Measurements from ENCODE around the gene CTDSPL.
"Not testable (repeated sequence)": the region's sequence is repeated elsewhere in the genome, so short reads cannot be mapped to it uniquely, and the experiment has no call there.

Gene CTDSPL

GRCh38 chr3:37968813-37969595 lies 107.3 kb downstream of the CTDSPL start:
- no peak for DNase-seq (ENCODE audit: low read depth)

DNA sequence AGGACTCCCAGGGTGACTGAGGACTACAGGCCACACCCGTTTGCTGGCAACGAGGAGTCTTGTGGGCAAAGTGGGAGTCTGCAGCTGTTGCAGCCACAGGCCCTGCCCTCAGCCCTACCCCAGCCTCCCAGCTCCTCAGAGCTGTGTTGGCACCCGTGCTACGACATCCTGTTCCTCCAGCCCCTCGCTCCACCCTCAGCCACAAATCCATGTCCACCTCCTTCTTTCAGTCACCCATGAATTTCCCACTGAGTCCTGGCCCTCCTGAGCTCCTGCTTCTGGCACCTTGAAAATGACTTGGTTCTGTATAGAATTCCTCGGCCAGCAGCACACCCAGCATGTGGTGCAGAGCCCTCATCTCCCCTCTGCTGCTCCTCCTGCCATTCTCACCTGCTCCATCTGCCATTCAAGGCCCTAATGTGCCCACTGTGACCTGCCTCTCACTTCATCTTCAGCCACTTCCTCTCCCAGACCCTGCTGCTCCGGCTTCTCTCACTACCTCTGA lies 108.0 kb downstream of the CTDSPL start:
- no peak for DNase-seq (ENCODE audit: low read depth)

GRCh38 chr3:37970802-37971201 lies 109.1 kb downstream of the CTDSPL start:
- DNase-seq (ENCODE audit: low read depth): no peak

- DNase-seq (ENCODE audit: low read depth): no peak
Measured at GRCh38 chr3:37971467-37971866, 109.8 kb downstream of the CTDSPL start.

GRCh38 chr3:37972056-37972455 lies 110.4 kb downstream of the CTDSPL start:
- DNase-seq (ENCODE audit: low read depth): not testable (repeated sequence)

- no peak for DNase-seq (ENCODE audit: low read depth)
Measured at GRCh38 chr3:37973246-37974054, 111.8 kb downstream of the CTDSPL start.

DNA sequence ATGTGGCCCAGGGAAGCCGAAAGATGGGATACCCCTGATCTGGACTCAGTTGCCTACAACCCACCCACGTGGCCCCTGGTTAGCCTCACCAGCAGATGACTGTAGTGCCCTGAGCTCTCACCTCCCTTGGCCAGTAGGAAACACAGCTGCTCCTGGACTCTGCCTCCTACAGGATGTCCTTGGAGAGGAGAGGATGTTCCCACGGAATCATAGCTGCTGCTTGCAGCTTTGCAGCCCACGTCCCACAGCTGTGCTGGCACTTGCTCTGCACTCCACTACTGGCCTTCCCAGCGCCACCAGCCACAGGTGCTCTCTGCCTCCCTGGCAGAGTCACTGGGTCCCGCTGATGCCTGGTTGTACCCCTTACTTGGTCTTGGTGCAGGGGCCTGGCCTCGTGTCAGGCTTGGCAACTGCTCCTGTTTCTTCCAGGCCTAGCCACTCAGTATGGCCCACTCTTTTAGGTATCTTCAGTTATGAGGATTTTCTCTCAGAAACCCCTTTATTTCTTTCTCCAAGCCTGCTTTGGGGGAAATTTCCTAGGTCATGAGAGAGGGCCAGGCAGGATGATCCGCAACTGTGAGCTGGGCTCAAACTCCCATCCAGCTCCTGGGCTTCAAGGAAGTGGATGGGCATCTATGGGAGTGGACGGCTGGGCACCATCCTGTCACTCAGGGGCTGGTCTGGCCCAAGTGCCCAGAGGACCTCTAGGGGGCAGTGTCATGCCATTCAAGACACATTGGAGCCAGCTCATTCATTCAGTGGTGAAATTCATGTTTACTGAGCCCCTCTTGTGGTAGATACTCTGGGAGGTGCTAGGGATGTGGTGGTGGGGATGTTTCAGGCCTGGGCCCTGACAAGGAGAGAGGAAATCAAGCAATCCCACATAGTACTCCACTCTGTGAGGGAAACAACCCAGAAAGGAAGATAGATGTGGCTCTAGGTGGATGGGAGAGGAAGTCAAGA lies 112.7 kb downstream of the CTDSPL start:
- peak; percentile 60 for DNase-seq (ENCODE audit: low read depth)

DNA sequence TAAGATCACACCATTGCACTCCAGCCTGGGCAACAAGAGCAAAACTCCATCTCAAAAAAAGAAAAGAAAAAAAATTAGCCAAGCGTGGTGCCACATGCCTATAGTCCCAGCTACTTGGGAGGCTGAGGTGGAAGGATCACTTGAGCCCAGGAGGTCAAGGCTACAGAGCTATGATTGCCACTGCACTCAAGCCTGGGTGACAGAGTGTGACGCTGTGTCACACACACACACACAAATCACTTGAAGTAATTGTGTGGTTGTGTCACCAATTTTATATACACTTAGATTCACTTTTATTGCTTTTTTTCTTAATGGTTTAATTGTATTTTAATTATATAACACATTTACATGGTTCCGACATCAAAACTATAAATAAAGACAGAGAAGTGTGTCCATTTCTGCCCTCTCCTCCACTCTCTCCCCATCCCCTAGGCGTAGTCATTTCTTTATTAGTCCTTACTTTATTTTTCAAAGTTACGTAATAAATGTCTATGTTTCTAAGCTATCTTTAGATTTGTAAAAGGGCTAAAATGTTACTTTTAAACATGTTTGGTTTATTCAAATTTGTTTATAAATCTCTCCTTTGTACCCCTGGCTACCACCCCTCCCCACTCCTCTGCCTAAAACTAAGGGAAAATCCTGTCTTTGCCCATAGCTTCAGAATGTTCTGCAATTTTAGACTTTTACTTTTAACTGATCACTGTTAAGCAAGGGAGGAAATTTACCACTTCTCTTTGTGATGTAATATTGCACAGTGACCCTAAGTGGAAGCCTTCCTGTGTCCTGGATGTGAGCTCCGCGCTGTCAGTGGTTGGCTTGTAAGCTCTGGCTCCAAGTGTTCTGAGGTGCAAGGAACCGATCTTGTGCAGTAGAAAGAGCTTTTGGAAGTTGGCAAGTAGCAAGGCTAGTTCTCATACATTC lies 118.1 kb downstream of the CTDSPL start:
- no peak for DNase-seq (ENCODE audit: low read depth)

DNA sequence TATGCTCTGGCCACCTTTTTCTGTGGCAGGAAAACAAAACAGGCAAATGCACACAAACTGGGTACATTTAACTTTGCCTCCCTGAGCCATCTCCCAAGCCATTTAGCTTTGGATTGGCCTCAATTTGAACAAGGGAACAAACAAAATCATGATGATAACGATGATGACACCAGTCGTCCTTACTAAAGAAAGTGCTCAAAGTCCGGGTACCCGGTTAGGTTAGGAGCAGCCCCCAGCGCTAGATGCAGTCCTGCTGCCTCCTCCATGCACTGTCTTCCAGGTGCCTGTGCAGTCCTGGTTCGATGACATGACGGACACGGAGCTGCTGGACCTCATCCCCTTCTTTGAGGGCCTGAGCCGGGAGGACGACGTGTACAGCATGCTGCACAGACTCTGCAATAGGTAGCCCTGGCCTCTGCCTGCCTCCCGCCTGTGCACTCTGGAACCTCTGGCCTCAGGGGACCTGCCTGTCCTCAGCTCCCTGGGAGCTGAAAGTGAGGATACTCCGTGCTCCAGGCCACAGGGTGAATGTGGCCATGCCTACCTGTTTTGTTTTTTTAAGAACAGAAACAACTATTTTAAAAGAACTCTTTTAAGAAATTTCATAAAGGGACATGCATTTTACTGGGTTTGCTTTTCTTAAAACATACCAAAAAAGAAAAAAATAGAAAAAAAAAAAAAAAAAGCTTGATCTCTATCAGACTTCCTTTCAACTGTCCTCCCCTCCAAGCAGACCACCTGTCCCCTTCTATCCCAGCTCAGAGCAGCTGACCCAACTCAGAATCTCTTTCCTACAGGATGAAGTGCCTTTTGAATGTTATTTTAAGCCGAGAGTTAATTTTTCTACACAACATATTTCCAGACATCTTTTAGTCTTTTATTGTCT lies 119.0 kb downstream of the CTDSPL start:
- no peak for DNase-seq (ENCODE audit: low read depth)

DNA sequence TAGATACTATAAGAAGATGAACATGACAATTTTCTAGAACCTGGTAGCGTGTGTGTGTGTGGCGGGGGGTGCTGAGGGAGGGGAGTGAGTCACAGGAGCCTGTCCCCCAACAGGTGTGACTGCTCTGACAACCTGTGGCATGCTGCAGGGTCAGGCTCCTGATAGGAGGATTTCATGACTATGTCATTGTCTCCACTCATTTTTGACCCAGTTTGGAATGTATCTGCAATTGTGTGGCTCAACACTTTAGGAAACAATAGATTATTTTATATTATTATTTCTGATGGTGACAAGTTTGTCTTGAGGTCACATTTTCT lies 119.6 kb downstream of the CTDSPL start:
- DNase-seq (ENCODE audit: low read depth): no peak

- DNase-seq (ENCODE audit: low read depth): no peak
Measured at GRCh38 chr3:37982331-37982730, 120.7 kb downstream of the CTDSPL start.

- DNase-seq (ENCODE audit: low read depth): no peak
Measured at GRCh38 chr3:37984051-37984450, 122.4 kb downstream of the CTDSPL start.

DNA sequence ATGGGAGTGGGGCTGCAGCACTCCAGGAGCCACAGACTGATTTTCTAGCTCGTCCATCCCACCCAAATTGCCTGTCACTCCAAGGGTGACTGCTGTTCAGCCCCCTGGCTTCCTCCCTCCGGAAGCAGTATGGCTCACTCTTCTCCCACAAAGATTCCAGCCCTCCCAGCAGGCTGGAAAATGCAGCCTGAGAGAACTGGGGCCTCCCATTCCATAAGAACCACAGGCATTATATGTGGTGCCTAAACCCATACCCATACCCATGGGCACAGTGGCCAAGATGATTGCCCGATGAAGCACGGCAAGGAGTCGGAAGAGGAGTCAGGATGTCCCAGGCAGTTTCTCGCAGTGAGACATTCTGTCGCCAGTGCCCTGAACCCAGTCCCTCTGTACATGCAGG lies 122.9 kb downstream of the CTDSPL start:
- no peak for DNase-seq (ENCODE audit: low read depth)

DNA sequence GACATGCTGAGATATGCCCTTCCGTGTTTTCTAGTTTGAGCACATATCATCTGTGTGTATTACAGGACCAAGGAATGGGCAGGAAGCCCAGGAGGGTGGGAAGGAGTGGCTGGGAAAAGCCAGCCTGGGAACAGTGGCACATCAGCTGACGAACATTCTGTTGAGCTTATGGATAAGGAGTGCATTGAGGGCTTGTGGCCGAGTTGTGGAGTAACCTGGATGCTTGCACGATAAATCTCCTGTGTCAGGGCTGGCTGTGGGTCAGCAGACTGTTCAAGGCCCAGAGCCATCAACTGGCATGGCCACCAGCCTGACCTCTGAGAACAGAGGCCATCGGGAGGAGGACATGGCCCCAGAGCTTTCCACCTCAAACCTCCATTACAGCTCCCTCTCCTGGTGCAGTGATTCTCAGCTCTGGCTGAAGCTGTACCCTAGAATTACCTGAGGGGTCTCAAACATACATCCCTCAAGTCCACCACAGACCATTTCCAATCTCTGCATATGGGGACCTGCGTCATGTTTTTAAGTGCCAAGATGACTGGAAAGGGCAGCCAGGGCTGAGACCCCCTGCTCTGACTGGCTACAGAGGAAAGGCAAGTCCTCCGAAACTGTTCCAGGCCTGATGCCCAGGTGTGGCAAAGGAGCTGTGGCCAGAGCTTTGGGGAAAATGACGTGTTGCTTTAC lies 124.1 kb downstream of the CTDSPL start:
- no peak for DNase-seq (ENCODE audit: low read depth)

DNA sequence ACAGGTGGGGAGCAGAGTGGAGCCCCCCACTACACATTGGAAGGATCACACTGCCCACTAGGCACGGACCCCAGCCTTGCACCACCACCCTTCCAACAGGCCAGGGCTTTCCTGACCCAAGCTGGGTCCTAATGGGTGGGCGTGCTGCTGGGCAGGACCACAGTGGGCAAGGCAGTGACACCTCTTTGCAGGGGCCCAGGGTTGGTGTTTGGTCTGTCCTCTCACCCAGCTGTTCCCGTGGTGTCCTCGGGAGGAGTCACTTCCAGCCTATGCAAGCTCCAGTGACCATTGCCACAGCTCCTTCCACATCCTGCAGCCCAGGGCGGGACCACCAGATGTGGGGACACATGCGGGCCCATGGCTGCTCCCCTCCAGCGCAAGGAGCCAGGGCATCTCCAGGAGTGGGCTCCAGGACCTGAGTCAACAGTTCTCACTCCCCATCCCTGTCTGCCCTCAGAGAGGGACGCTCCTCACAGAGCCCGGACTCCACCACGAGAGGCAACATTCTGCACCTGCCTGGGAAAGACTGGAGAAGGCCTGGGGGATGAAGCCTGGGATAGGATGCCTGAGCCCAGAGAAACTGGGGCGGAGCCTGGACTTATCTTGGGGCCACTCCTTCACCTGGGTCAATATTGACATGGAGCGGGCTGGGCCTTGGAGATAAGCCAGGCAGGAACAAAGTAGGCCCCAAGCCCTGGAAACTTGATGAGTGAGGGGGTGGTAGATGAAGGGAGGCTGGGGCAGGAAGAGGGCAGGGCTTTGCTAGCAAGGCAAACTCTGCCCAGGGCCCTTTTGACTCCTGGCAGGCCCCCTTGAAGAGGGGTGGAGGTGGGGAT lies 125.0 kb downstream of the CTDSPL start:
- DNase-seq (ENCODE audit: low read depth): no peak

DNA sequence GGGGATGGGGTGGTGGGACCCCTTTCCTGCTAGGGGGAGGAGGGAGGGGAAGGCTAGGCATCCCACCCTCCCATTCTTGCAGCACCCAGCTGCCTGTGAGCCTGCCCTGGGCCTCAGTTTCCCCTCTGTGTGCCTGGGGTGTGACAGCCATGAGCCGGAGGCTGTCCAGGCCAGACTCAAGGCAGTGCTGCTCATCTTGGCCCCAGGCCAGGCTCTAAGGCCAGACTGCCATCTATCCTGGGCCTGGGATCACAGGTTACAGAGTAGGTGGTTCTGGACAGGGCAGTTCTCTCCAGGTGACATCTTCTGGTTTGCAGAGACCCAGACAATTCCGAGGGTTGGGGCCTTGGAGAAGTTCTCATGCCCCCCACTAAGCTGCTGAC lies 125.6 kb downstream of the CTDSPL start:
- no peak for DNase-seq (ENCODE audit: low read depth)

DNA sequence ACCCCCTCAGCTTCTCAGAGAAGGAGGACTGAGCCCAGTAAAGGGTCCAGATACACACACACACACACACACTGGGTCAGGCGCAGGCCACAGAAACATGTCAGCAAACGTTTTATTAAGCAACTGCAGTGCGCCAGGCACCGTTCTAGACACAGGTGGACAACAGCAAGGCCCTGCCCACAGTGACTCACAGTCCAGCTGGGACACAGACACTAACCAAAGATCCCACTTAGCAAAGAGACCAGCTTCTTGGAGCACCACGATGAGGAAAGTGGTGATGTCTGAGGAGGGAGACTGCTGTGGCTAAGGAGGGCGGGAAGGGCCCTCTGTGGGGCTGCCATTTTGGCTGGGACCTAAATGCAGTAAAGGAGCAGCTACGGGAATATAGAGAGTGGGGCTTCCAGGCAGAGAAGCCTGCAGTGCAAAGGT lies 126.1 kb downstream of the CTDSPL start:
- no peak for DNase-seq (ENCODE audit: low read depth)

GRCh38 chr3:37988376-37988775 lies 126.7 kb downstream of the CTDSPL start:
- DNase-seq (ENCODE audit: low read depth): not testable (repeated sequence)
